A673 (cell line): ENCODE data around the gene INKA1.

Experiments
- EZH2 ChIP-seq: fragments of 200-600 bp; sonication (generic); IDR thresholded peaks from 2 replicates; pipeline ENCODE4 v1.6.1; 2017; ENCODE audit warnings: borderline replicate concordance, low read depth, mild to moderate bottlenecking, mixed read lengths, antibody characterized with exemption, low read length; ENCODE audit not compliant: poor library complexity, severe bottlenecking
- TF ChIP-seq, protein P1 (sequence below): fragments of 300-800, 200-600 bp; sonication (generic); conservative IDR thresholded peaks from 2 replicates; pipeline ENCODE4 v1.5.1; 2017; ENCODE audit warnings: low read depth, mild to moderate bottlenecking, antibody characterized with exemption, low read length, moderate library complexity, mixed read lengths

DNA sequence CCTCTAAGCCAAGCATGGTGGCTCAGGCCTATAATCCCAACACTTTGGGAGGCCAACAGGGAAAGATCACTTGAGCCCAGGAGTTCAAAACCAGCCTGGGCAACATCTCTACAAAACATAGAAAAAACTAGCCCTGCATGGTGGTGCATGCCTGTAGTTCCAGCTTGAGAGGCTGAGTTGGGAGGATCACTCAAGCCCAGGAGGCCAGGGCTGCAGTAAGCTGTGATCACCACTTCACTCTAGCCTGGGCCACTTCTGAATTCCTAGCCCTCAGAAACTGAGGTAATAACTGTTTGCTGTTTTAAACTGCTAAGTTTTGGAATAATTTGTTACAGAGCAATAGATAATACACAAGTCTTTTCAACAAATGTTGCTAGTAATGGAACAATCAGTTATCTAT, 33.1 kb upstream of the INKA1 start:
- TF ChIP-seq, protein P1, sequence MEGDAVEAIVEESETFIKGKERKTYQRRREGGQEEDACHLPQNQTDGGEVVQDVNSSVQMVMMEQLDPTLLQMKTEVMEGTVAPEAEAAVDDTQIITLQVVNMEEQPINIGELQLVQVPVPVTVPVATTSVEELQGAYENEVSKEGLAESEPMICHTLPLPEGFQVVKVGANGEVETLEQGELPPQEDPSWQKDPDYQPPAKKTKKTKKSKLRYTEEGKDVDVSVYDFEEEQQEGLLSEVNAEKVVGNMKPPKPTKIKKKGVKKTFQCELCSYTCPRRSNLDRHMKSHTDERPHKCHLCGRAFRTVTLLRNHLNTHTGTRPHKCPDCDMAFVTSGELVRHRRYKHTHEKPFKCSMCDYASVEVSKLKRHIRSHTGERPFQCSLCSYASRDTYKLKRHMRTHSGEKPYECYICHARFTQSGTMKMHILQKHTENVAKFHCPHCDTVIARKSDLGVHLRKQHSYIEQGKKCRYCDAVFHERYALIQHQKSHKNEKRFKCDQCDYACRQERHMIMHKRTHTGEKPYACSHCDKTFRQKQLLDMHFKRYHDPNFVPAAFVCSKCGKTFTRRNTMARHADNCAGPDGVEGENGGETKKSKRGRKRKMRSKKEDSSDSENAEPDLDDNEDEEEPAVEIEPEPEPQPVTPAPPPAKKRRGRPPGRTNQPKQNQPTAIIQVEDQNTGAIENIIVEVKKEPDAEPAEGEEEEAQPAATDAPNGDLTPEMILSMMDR: no peak
- TF ChIP-seq EZH2: no peak
